Endodermal cell (in vitro differentiated cells): ENCODE data around the gene NIPAL4. TPM values are rescaled to one million over a fixed set of nuclear protein-coding genes. Genes with fewer than 3 reads are reported as not detected.

ENCODE experiments used
- DNase-seq: peaks from one replicate; pipeline ENCODE4 v3.0.0-alpha.2; 2017
- H3K27ac ChIP-seq: 2 replicates; pipeline ENCODE4 v1.5.1; 2013; ENCODE audit warnings: mild to moderate bottlenecking, low read depth, low read length, moderate library complexity
- H3K27me3 ChIP-seq: 2 replicates; pipeline ENCODE4 v1.6.1; 2013; ENCODE audit warnings: mild to moderate bottlenecking, low read length, moderate library complexity; ENCODE audit not compliant: insufficient read depth, control insufficient read depth, poor library complexity, severe bottlenecking
- H3K36me3 ChIP-seq: 2 replicates; pipeline ENCODE4 v1.7.0; 2013; ENCODE audit warnings: mild to moderate bottlenecking, low read length, moderate library complexity; ENCODE audit not compliant: control insufficient read depth, insufficient read depth
- H3K4me1 ChIP-seq: one replicate; pipeline ENCODE4 v1.7.0; 2013; ENCODE audit warnings: low read length; ENCODE audit not compliant: control insufficient read depth, insufficient read depth
- H3K4me3 ChIP-seq: 2 replicates; pipeline ENCODE4 v1.5.1; 2013; ENCODE audit warnings: mild to moderate bottlenecking, low read length, moderate library complexity
- H3K9ac ChIP-seq: 2 replicates; pipeline ENCODE4 v1.6.1; 2013; ENCODE audit warnings: mild to moderate bottlenecking, low read length, moderate library complexity; ENCODE audit not compliant: poor library complexity, severe bottlenecking; ENCODE audit errors: extremely low read depth
- H3K9me3 ChIP-seq: 2 replicates; pipeline ENCODE4 v1.6.1; 2013; ENCODE audit warnings: mild to moderate bottlenecking, low read length, moderate library complexity; ENCODE audit not compliant: control insufficient read depth
- H3K27ac Mint-ChIP-seq: 2 replicates; pipeline ENCODE4 v1.8.0; 2020; ENCODE audit warnings: mixed read lengths
- H3K27me3 Mint-ChIP-seq: 2 replicates; pipeline ENCODE4 v1.8.0; 2021; ENCODE audit warnings: mild to moderate bottlenecking, mixed read lengths; ENCODE audit not compliant: insufficient read depth
- H3K36me3 Mint-ChIP-seq: 2 replicates; pipeline ENCODE4 v1.8.0; 2020; ENCODE audit warnings: low read depth, mixed read lengths
- H3K4me1 Mint-ChIP-seq: 2 replicates; pipeline ENCODE4 v1.8.0; 2020; ENCODE audit warnings: mixed read lengths
- H3K4me3 Mint-ChIP-seq: 2 replicates; pipeline ENCODE4 v1.8.0; 2020; ENCODE audit warnings: mild to moderate bottlenecking, moderate library complexity, mixed read lengths
- H3K9me3 Mint-ChIP-seq: 2 replicates; pipeline ENCODE4 v1.8.0; 2020; ENCODE audit warnings: mild to moderate bottlenecking, mixed read lengths
- WGBS, 2 experiments: methylation state at CpG; one replicate each; pipeline versions ENCODE4 v1.1.5 to v1.1.7; 2013; ENCODE audit warnings: missing lambda C conversion rate in 2 of 2, mixed read lengths in 1 of 2; ENCODE audit not compliant: insufficient coverage in 1 of 2, insufficient read length in 1 of 2; 5-methylcytosine and 5-hydroxymethylcytosine counted together
- total RNA-seq, 2 donors: library from RNA; stranded (reverse); fragmentation: NEBNext Ultra II Directional in 1 of 2; extraction: Animal tissue kit (Norgen Biotek cat#: 25700) in 1 of 2; gene quantifications; 2 replicates in 1 of 2; 3 replicates in 1 of 2; pipeline ENCODE4 v1.2.1, GENCODE V29; 2021
- TF ChIP-seq, protein P1 (sequence below): fragments of 200-600 bp; sonication (generic); conservative IDR thresholded peaks from 2 replicates; pipeline ENCODE4 v1.5.0; 2021; ENCODE audit warnings: antibody characterized with exemption, mild to moderate bottlenecking

Gene NIPAL4
- total RNA-seq, 2 donors from 2014 or later = not detected

DNA sequence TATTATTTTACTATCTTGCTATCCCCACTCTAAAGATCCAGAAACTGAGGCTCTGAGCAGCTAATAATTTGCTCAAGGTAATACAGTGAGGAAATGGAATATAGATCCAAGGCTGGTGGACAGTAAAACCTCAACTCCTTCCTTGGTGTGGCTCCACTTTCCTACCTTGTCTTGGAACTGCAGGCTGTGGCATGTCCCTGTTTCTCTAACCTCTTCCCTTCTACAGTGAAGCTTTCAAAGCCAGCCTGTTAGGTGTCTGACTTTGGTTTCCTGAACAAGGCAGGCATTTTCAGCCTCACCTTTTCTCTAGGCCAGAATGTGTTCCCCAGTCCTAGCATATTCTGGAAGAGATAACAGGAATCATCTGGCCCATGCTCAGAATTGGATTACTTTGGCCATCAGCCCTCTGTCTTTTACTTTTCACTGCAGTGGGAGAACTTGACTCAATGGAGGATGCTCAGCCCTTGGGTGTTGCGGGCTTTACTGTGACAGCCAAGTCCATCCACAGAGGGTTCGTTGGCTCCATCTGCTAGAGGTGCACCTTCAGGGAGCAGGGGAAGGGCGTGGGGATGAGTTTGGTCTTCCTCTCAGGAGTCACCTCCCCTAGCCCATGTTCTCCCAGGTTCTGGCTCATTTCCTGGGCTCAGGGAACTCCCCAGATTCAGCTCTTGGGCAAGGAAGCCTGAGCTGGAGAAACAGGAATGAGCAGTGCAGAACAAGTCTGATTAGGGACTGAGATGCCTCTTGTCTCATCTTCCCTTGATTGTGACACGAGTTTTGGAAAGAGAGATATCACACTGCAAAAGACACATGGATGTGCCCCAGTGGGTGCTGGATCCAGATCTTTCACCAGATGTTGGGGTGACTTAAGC lies 1.1 kb downstream of the NIPAL4 start:
- Histone ChIP-seq H3K9ac (no peak overlapping the region), H3K27ac (no peak overlapping the region), H3K36me3 (no peaks in the 10 kb centered on the region), H3K9me3 (no peaks in the 10 kb centered on the region), H3K27me3 (peaks cover 48% of the 10 kb centered on the region), H3K4me3 (no peak overlapping the region), H3K4me1 (peaks cover 2% of the 10 kb centered on the region)
- Mint-ChIP-seq H3K27ac (no peak overlapping the region), H3K4me3 (peak overlapping the region; percentile 58), H3K36me3 (no peaks in the 10 kb centered on the region), H3K9me3 (no peaks in the 10 kb centered on the region), H3K4me1 (peaks cover 7% of the 10 kb centered on the region), H3K27me3 (peaks cover 63% of the 10 kb centered on the region)
- WGBS, 2 experiments = 90 to 93% methylated on average over 3 to 4 of the region's 4 CpGs
- TF ChIP-seq, protein P1, sequence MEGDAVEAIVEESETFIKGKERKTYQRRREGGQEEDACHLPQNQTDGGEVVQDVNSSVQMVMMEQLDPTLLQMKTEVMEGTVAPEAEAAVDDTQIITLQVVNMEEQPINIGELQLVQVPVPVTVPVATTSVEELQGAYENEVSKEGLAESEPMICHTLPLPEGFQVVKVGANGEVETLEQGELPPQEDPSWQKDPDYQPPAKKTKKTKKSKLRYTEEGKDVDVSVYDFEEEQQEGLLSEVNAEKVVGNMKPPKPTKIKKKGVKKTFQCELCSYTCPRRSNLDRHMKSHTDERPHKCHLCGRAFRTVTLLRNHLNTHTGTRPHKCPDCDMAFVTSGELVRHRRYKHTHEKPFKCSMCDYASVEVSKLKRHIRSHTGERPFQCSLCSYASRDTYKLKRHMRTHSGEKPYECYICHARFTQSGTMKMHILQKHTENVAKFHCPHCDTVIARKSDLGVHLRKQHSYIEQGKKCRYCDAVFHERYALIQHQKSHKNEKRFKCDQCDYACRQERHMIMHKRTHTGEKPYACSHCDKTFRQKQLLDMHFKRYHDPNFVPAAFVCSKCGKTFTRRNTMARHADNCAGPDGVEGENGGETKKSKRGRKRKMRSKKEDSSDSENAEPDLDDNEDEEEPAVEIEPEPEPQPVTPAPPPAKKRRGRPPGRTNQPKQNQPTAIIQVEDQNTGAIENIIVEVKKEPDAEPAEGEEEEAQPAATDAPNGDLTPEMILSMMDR = no peak
- peak; percentile 45 for DNase-seq

DNA sequence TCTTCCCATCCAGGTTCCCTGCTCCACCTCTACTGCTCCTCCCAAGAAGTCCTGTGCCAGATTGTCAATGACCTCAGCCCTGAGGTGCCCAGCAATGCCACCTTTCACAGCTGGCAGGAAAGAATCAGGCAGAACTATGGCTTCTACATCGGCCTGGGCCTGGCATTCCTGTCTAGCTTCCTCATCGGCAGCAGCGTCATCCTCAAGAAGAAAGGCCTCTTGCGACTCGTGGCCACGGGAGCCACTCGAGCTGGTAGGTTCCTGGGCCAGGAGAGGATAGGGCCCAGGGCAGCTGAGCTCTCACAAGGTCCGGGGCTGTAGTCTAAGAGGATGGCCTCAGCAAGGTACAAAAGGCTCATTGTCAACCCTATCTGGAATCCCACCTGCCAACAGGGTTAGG lies 3.1 kb downstream of the NIPAL4 start:
- no peak overlapping the region for H3K4me3 ChIP-seq
- Mint-ChIP-seq H3K9me3 (no peaks in the 10 kb centered on the region), H3K4me3 (no peak overlapping the region), H3K4me1 (peaks cover 12% of the 10 kb centered on the region), H3K27ac (no peak overlapping the region), H3K27me3 (peaks cover 58% of the 10 kb centered on the region), H3K36me3 (no peaks in the 10 kb centered on the region)
- no peaks in the 10 kb centered on the region for H3K36me3 ChIP-seq
- WGBS, 2 experiments = 82 to 88% methylated on average over 8 of the region's 8 CpGs
- H3K9ac ChIP-seq = no peak overlapping the region
- no peak overlapping the region for H3K27ac ChIP-seq
- H3K27me3 ChIP-seq = peaks cover 46% of the 10 kb centered on the region
- TF ChIP-seq, protein P1 = no peak
- peaks cover 2% of the 10 kb centered on the region for H3K4me1 ChIP-seq
- no peaks in the 10 kb centered on the region for H3K9me3 ChIP-seq
- DNase-seq = peak; percentile 41

DNA sequence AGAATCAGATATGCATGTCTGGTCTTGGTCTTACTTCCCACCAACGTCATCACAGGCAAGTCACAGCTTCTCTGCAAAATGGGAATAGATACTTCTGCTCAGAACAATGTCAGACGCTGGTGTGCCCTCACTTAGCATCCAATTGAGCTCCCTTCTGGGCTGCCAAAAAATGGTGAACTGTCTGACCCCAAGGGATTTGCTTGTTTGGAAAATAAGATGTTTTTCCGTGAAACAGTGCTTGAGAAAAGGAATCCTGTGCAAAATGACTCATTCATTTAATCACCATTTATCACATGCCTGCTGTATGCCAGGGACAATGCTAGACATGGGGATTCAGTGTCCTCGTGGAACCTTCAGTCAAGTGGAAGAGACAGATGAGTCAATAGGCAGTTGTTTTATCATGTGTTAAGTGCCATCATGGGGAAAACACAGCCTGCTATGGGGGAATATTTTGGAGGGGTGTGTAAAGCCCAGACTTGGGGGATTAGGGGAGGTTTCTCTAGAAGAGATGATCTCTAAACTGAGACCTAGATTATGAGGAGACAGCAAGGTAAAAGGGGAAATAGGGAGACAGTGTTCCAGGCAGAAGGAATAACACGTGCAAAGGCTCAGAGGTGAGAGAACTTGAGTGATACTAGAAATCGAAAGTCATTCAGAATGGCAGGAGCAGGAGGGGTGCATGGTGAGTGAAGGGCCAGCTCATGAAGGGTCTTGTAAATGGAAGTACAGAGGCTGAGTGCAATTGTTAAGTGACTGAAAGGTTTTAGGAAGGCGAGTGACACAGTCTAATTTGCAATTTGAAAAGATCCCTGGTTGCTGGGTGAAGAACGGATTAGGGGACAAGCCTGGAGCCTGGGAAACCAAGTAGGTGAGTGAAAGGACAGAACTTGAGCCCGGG lies 3.9 kb downstream of the NIPAL4 start:
- Mint-ChIP-seq H3K4me1 (peaks cover 12% of the 10 kb centered on the region), H3K4me3 (no peak overlapping the region), H3K9me3 (no peaks in the 10 kb centered on the region), H3K36me3 (no peaks in the 10 kb centered on the region), H3K27me3 (peaks cover 50% of the 10 kb centered on the region), H3K27ac (no peak overlapping the region)
- no peak overlapping the region for H3K4me3 ChIP-seq
- H3K27me3 ChIP-seq = peaks cover 38% of the 10 kb centered on the region
- DNase-seq = peak; percentile 32
- H3K9me3 ChIP-seq = no peaks in the 10 kb centered on the region
- TF ChIP-seq, protein P1 = no peak
- no peak overlapping the region for H3K9ac ChIP-seq
- H3K36me3 ChIP-seq = no peaks in the 10 kb centered on the region
- H3K27ac ChIP-seq = no peak overlapping the region
- WGBS, 2 experiments = 65 to 66% methylated on average over 9 of the region's 9 CpGs
- H3K4me1 ChIP-seq = peaks cover 2% of the 10 kb centered on the region
